ENCODE measurements around the gene POU6F2. TPM values are rescaled to one million over a fixed set of nuclear protein-coding genes. Genes with fewer than 3 reads are reported as not detected.

POU6F2 gene
- total RNA-seq, 1 donor from 2014 or later = 0.40 TPM

- Mint-ChIP-seq H3K36me3 (ENCODE audit: low read depth) (no peaks in the 10 kb centered on the region), H3K27me3 (ENCODE audit: low read depth) (peaks cover 24% of the 10 kb centered on the region), H3K4me3 (ENCODE audit: unreplicated experiment) (no peak overlapping the region), H3K9me3 (ENCODE audit: low read depth) (no peaks in the 10 kb centered on the region), H3K4me1 (ENCODE audit: low read depth) (peaks cover 10% of the 10 kb centered on the region), H3K27ac (ENCODE audit: unreplicated experiment) (no peak overlapping the region)
- TF ChIP-seq CTCF (IDR thresholded peaks at IDR 0.05) = no peak
- DNase-seq (ENCODE audit: low spot score) = no peak
These were observed 333.0 kb downstream of the POU6F2 start for GRCh38 chr7:39310699-39311098.

DNA sequence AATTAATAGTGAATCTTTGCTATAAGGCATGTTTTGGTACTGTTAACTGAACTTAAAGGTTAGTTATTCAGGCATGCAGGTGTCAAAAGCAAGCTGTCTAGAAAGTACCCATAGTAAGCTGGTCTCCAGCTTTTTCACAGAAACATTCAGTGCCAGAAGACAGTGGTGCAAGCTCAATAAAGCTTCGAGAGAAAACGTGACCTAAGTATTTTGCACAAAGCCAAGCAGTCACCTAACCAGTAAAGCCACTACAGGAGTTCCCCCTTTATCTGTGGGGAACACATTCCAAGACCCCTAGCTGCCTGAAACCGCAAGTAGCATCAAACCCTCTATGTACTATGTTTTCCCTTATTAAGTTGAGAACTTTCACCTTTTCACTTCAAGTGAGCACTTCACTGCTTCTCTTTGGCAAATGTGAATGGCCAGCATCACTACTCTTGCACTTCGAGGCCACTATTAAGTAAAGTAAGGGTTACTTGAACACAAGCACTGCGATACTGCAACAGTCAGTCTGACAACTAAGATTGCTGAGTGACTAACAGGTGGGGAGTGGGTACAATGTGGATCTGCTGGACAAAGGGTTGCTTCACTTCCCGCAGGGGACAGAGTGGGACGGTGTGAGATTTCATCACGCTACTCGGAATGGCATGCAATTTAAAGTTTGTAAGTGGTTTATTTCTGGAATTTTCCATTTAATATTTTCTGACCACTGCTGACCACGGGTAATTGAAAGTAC lies 334.7 kb downstream of the POU6F2 start:
- Mint-ChIP-seq H3K4me1 (ENCODE audit: low read depth) (peaks cover 13% of the 10 kb centered on the region), H3K27ac (ENCODE audit: unreplicated experiment) (no peak overlapping the region), H3K36me3 (ENCODE audit: low read depth) (no peaks in the 10 kb centered on the region), H3K4me3 (ENCODE audit: unreplicated experiment) (no peak overlapping the region), H3K9me3 (ENCODE audit: low read depth) (no peaks in the 10 kb centered on the region), H3K27me3 (ENCODE audit: low read depth) (peaks cover 24% of the 10 kb centered on the region)
- no peak for TF ChIP-seq CTCF (IDR thresholded peaks at IDR 0.05)
- no peak for DNase-seq (ENCODE audit: low spot score)

DNA sequence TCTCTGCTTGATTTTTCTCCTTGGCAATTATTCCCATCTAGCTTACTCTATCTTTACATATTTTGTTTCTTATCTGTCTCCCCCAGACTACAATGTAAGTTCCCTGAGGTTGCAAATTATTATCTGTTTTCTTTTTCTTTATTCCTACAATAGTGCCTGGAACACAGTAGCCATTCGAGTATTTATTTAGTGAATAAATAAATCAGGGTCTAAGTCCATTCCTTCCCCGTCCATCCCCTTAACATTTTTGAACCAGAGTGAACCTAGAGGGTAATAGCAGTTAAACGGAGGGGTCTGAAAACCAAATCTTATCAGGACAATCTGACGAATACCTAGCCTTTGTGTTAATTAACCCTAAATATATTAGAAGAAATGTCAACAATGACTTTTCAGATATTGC lies 335.7 kb downstream of the POU6F2 start:
- Mint-ChIP-seq H3K4me3 (ENCODE audit: unreplicated experiment) (no peak overlapping the region), H3K36me3 (ENCODE audit: low read depth) (no peaks in the 10 kb centered on the region), H3K9me3 (ENCODE audit: low read depth) (no peaks in the 10 kb centered on the region), H3K27me3 (ENCODE audit: low read depth) (peaks cover 24% of the 10 kb centered on the region), H3K27ac (ENCODE audit: unreplicated experiment) (no peak overlapping the region), H3K4me1 (ENCODE audit: low read depth) (peaks cover 13% of the 10 kb centered on the region)
- no peak for TF ChIP-seq CTCF (IDR thresholded peaks at IDR 0.05)
- no peak for DNase-seq (ENCODE audit: low spot score)

DNA sequence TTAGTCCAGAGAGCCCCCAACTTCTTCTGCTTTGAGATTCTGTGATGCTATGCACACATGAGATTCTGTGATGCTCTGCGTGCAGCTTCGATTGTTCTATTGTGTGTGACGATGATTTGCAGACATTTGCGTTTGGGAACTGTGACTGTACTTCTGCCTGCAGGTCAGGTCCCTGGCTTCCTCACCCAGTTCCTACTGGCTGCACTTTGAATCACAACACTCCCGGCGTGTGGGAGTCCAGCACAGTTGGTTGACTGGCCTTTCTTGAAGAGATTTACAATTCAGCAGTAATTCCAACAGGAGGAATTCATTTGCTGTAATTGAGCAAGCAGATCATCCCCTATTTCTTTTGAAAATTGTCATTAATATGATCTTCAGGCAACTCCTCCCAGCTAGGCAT lies 336.3 kb downstream of the POU6F2 start:
- TF ChIP-seq CTCF (IDR thresholded peaks at IDR 0.05) = no peak
- Mint-ChIP-seq H3K4me3 (ENCODE audit: unreplicated experiment) (no peak overlapping the region), H3K9me3 (ENCODE audit: low read depth) (no peaks in the 10 kb centered on the region), H3K4me1 (ENCODE audit: low read depth) (peaks cover 13% of the 10 kb centered on the region), H3K36me3 (ENCODE audit: low read depth) (no peaks in the 10 kb centered on the region), H3K27me3 (ENCODE audit: low read depth) (peaks cover 24% of the 10 kb centered on the region), H3K27ac (ENCODE audit: unreplicated experiment) (no peak overlapping the region)
- no peak for DNase-seq (ENCODE audit: low spot score)

GRCh38 chr7:39317107-39317506 lies 339.4 kb downstream of the POU6F2 start:
- DNase-seq (ENCODE audit: low spot score) = no peak
- no peak for TF ChIP-seq CTCF (IDR thresholded peaks at IDR 0.05)
- H3K9me3 Mint-ChIP-seq (ENCODE audit: low read depth) = no peaks in the 10 kb centered on the region
- H3K36me3 Mint-ChIP-seq (ENCODE audit: low read depth) = no peaks in the 10 kb centered on the region
- H3K27me3 Mint-ChIP-seq (ENCODE audit: low read depth) = peaks cover 20% of the 10 kb centered on the region
- H3K4me3 Mint-ChIP-seq (ENCODE audit: unreplicated experiment) = no peak overlapping the region
- H3K4me1 Mint-ChIP-seq (ENCODE audit: low read depth) = peaks cover 13% of the 10 kb centered on the region
- no peak overlapping the region for H3K27ac Mint-ChIP-seq (ENCODE audit: unreplicated experiment)

Measured in chondrocyte (in vitro differentiated cells).